ENCODE data around the gene TMBIM4. TPM values are rescaled to one million over a fixed set of nuclear protein-coding genes. Genes with fewer than 3 reads are reported as not detected.

TMBIM4 gene
- total and polyA plus RNA-seq, 2 experiments from 2014 or later = 59.6 to 63.6 TPM

GRCh38 chr12:66199831-66200509, 30.2 kb upstream of the TMBIM4 start:
- TF ChIP-seq ZNF331 (CRISPR knock-in tag; IDR thresholded peaks at IDR 0.05; ENCODE audit: low read depth) (no peak), STAT1 (IDR thresholded peaks at IDR 0.05; ENCODE audit: unreplicated experiment) (no peak), ETS1 (IDR thresholded peaks at IDR 0.05) (no peak), ZNF462 (CRISPR knock-in tag; IDR thresholded peaks at IDR 0.05) (no peak), EZH2phosphoT487 (IDR thresholded peaks at IDR 0.05; ENCODE audit: unreplicated experiment) (no peak), CTCF (conservative IDR thresholded peaks at IDR 0.05; ENCODE audit: low read depth in 2 of 2) (no peak), ZNF114 (CRISPR knock-in tag; IDR thresholded peaks at IDR 0.05) (no peak), NANOG (IDR thresholded peaks at IDR 0.05; ENCODE audit: borderline replicate concordance) (no peak), JUNB (IDR thresholded peaks at IDR 0.05; ENCODE audit: unreplicated experiment) (no peak), REST (IDR thresholded peaks at IDR 0.05; ENCODE audit: unreplicated experiment) (no peak)
- Histone ChIP-seq H3K36me3 (ENCODE audit: insufficient read depth) (no peaks in the 10 kb centered on the region), H2AFZ (no peak overlapping the region), H3F3A (replicated peaks; ENCODE audit: low read depth) (no peaks in the 10 kb centered on the region), H4K20me1 (replicated peaks; ENCODE audit: insufficient read depth) (no peaks in the 10 kb centered on the region), H3K27ac (ENCODE audit: low read depth) (no peak overlapping the region), H3K9me2 (ENCODE audit: insufficient read depth) (no peaks in the 10 kb centered on the region), H3K79me2 (replicated peaks; ENCODE audit: insufficient read depth) (no peaks in the 10 kb centered on the region), H3K4me1 (ENCODE audit: insufficient read depth) (peaks cover 22% of the 10 kb centered on the region), H3K27me3 (ENCODE audit: insufficient read depth) (no peaks in the 10 kb centered on the region), H3K4me2 (no peak overlapping the region), H3K4me3 (no peak overlapping the region)
- Mint-ChIP-seq H3K9me3 (peaks cover 4% of the 10 kb centered on the region; the same call in 1 of the 3 replicates), H3K27ac (peak overlapping the region; percentile 22; the same call in 1 of the 2 replicates), H3K4me1 (peaks cover 22% of the 10 kb centered on the region), H3K36me3 (ENCODE audit: low read depth) (no peaks in the 10 kb centered on the region), H3K4me3 (no peak overlapping the region), H3K27me3 (ENCODE audit: insufficient read depth, low read depth, poor library complexity) (peaks cover 2% of the 10 kb centered on the region)
- no peak for DNase-seq (ENCODE audit: low spot score)
- ATAC-seq = no peak
